GM19395 (cell line): ENCODE results near the gene NOC4L.
"Not testable (repeated sequence)": the region's sequence is repeated elsewhere in the genome, so short reads cannot be mapped to it uniquely, and the experiment has no call there.

Source experiments
- ATAC-seq: cut with Tn5 transposase; IDR thresholded peaks from one replicate; pipeline ENCODE4 v1.9.1; 2021; ENCODE audit warnings: mild to moderate bottlenecking, moderate library complexity; ENCODE audit not compliant: unreplicated experiment

The NOC4L gene

GRCh38 chr12:132123970-132124765, 20.1 kb upstream of the NOC4L start:
- no peak for ATAC-seq

- no peak for ATAC-seq
Measured at GRCh38 chr12:132124766-132125425, 19.4 kb upstream of the NOC4L start.

DNA sequence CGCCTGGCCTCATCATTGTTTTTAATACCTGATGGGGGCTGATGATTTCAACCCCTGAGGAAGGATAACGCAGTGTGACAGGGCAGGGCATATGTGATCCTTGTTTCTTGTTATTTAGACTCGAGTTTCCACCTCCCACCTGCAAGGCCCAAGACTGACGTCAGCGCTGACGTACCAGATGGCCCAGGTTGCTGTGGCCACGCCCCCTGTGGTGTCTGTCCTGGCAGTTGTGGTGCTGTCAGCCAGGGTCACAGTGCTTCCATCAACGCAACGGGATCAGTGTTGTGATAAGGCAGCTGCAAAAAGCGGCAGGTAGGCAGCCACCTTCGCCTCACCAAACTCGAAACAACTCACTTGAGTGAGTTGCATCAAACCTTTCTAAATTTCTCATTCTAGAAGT, 18.5 kb upstream of the NOC4L start:
- no peak for ATAC-seq

GRCh38 chr12:132127041-132127440, 17.2 kb upstream of the NOC4L start:
- no peak for ATAC-seq

- no peak for ATAC-seq
Measured at GRCh38 chr12:132129007-132129406, 15.2 kb upstream of the NOC4L start.

GRCh38 chr12:132130690-132131089, 13.6 kb upstream of the NOC4L start:
- no peak for ATAC-seq

- ATAC-seq = no peak
Measured at GRCh38 chr12:132131229-132131628, 13.0 kb upstream of the NOC4L start.

- no peak for ATAC-seq
Measured at GRCh38 chr12:132131952-132132351, 12.3 kb upstream of the NOC4L start.

- no peak for ATAC-seq
Measured at GRCh38 chr12:132132609-132133430, 11.4 kb upstream of the NOC4L start.

DNA sequence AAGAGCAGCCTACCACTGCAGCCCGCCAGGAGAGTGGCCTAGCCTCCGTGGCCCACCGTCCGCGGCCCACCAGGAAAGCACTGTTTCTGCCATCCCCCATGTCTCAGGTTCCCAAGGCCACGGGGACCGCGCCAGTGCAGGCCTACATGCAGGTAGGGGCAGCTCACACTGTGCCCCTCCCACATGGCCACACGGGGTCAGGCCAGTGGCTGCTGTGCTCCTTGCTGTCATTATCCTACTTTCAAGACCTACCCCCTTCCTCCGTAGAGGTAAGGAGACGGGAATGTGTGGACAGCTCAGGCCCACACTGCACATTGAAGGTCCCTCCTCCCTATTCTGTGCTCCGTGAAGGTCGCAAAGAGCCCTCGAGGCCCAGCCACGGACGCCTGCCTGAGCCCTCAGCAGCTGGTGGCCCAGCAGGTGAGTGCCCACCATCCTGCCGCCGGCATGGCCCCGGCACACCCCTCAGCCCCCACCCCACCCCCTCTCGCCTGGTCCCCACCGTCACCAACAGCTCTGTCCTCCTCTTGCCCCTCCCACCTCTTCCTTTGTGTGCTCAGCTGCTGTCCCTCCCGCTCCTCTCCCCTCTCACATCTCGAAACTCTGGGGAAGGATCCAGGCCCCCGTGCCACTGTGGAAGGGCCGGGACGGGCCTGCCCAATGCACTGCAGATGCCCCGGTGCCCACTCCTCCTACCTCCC, 10.2 kb upstream of the NOC4L start:
- no peak for ATAC-seq

- ATAC-seq = not testable (repeated sequence)
Measured at GRCh38 chr12:132134653-132135183, 9.5 kb upstream of the NOC4L start.

GRCh38 chr12:132136226-132136625, 8.0 kb upstream of the NOC4L start:
- ATAC-seq = not testable (repeated sequence)

GRCh38 chr12:132137483-132138125, 6.7 kb upstream of the NOC4L start:
- ATAC-seq = no peak

DNA sequence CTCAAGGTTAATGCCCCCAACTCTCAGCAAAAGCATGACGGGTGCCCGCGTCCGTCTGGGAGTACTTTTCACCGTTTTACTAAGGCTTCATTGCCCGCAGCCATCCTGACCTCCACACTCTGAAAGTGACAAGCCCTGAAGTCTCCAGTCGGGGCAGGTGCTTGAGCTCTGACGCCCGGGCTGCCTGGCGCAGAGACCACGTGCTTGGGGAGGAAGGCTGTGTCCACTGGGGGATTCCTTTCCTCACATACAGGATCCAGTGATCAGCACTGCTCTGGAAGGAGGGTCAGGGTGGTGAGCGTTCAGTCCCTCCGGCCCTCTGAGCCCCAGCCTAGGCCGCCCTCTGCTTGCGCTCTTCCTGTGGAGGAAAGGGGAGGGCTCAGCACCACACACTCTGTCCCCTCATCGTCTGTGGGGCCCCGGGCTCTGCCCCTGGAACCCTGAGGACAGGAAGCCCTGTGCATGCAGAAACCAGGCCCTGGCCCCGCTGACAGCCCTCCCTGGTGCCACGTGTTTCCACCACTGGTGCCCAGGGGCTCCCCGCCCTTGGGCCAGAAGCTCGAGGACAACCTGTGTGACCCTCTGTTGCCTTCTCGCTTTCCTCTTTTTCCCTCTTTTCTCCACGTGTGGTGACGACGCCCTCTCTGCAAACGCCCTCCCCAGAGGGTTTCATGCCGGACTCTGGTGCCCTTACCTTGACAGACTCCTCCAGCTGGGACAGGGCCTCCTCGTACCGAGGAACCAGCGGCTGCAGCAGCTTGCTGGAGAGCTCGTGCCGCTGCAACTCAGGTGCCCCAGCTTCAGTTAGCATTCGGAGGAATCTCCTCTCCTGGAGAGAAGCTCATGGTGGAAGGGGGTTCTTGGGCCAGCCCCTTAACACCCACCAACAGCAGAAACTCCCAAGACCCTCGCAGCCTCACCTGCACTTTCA, 5.1 kb upstream of the NOC4L start:
- no peak for ATAC-seq

DNA sequence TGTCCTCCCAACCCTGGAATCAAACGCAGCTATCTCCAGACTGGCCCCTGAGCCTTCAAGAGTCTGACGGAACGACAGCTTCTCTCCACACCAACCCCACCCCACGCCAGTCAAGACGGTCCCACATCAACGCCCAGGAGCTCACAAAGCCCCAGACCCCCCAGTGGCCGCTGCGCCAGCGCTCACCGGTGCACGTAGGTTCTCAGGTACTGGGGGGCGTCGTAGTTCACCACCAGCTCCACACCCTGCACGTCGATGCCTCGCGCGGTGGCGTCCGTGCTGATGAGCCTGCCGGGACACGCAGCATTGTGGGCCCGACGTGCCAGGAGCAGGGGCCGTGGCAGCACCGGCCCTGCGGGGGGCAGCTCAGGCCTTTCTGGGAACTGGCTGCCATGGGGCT, 4.3 kb upstream of the NOC4L start:
- ATAC-seq = no peak

GRCh38 chr12:132140501-132140900, 3.8 kb upstream of the NOC4L start:
- ATAC-seq = no peak

DNA sequence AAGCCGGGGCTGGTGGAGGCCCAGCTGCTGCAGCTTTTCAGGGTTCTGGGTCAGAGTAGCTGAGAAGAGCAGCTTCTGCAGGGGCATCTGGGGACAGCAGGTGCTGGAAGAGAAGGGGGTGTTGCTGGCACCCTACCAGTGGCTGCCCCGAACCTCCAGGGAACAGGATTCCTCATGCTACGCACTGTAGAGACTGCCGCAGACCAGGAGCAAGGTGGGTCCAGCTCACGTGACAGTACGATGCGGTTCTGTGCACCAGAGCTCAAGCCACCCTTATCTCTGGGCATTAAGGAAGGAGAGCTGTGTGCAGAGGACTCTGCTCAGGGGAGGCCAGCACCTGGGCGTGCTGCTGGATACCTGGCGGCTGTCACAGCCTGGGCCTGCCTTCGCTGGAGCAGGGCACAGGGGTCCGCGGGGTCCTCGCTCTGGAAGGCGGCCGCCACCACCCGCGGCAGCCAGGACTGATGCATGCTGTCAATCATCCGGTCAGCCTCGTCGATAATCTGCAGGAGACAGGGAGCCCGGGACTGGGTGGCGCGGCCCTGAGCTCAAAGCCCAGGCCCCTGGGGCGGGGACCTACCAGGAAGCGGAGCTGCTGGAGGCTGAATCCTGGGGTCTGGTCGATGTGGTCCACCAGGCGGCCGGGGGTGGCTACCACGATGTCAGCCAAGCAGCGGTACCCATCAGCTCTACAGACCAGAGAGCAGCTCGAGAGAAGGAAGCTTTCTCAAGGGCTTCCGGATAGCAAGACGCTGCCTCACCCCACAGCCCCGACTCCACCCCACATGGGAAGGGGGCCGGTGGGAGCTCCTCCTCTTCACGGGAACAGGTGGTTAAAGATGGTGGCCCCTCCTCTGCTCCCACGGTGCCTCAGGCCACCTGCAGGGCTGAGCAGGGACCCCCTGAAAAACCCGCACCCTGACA, 3.1 kb upstream of the NOC4L start:
- ATAC-seq = no peak
